Astrocyte of the spinal cord (primary cell): ENCODE results near the gene ARHGAP40.
A peak's percentile ranks its signal among the peaks of the same experiment; 100 is the strongest.

Experiments
- DNase-seq: peaks from one replicate; pipeline ENCODE4 v3.0.0; 2011; ENCODE audit warnings: low read depth, low spot score
- H3K4me3 ChIP-seq: 2 replicates; pipeline ENCODE4 v1.5.1; 2011; ENCODE audit warnings: low read depth, mild to moderate bottlenecking, low read length, moderate library complexity
- CTCF ChIP-seq: IDR thresholded peaks from 2 replicates; pipeline ENCODE4 v1.5.1; 2012; ENCODE audit warnings: low read depth, mild to moderate bottlenecking, low read length, inconsistent platforms
- in situ Hi-C: cut with HindIII; loops from 2 replicates; pipeline ENCODE4 v1.10.0; 2017; ENCODE audit warnings: low sequenced_read_pairs

Gene ARHGAP40

GRCh38 chr20:38599410-38599882 is 2.2 kb upstream of the ARHGAP40 start:
- TF ChIP-seq CTCF = no peak
- in situ Hi-C loops = no loop called here
- no peak overlapping the region for H3K4me3 ChIP-seq
- no peak for DNase-seq

GRCh38 chr20:38600057-38600456 is 1.6 kb upstream of the ARHGAP40 start:
- no peak for TF ChIP-seq CTCF
- DNase-seq = no peak
- no peak overlapping the region for H3K4me3 ChIP-seq
- in situ Hi-C loops = no loop called here

- DNase-seq = no peak
These were observed 574 bp downstream of the ARHGAP40 start for GRCh38 chr20:38602185-38602581.

GRCh38 chr20:38603286-38603685 is 1.7 kb downstream of the ARHGAP40 start:
- no peak for DNase-seq
- in situ Hi-C loops = no loop called here
- no peak overlapping the region for H3K4me3 ChIP-seq
- TF ChIP-seq CTCF = no peak

More at GRCh38 chr20:38602185-38602581, 574 bp downstream of the ARHGAP40 start:
- in situ Hi-C loops = no loop called here
- no peak for TF ChIP-seq CTCF
- H3K4me3 ChIP-seq = no peak overlapping the region

- H3K4me3 ChIP-seq = no peak overlapping the region
- in situ Hi-C loops = no loop called here
- DNase-seq = peak; percentile 30
- TF ChIP-seq CTCF = no peak
These were observed 3.3 kb downstream of the ARHGAP40 start for GRCh38 chr20:38604873-38605303.

- no peak for TF ChIP-seq CTCF
- in situ Hi-C loops = no loop called here
- H3K4me3 ChIP-seq = no peak overlapping the region
- DNase-seq = no peak
These were observed 5.7 kb downstream of the ARHGAP40 start for GRCh38 chr20:38607351-38607750.

- in situ Hi-C loops = no loop called here
- TF ChIP-seq CTCF = no peak
- no peak overlapping the region for H3K4me3 ChIP-seq
- DNase-seq = no peak
These were observed 6.6 kb downstream of the ARHGAP40 start for GRCh38 chr20:38608188-38608587.
